ENCODE measurements around the gene TMEM61.
"Not testable (repeated sequence)": the region's sequence is repeated elsewhere in the genome, so short reads cannot be mapped to it uniquely, and the experiment has no call there.

TMEM61 gene

DNA sequence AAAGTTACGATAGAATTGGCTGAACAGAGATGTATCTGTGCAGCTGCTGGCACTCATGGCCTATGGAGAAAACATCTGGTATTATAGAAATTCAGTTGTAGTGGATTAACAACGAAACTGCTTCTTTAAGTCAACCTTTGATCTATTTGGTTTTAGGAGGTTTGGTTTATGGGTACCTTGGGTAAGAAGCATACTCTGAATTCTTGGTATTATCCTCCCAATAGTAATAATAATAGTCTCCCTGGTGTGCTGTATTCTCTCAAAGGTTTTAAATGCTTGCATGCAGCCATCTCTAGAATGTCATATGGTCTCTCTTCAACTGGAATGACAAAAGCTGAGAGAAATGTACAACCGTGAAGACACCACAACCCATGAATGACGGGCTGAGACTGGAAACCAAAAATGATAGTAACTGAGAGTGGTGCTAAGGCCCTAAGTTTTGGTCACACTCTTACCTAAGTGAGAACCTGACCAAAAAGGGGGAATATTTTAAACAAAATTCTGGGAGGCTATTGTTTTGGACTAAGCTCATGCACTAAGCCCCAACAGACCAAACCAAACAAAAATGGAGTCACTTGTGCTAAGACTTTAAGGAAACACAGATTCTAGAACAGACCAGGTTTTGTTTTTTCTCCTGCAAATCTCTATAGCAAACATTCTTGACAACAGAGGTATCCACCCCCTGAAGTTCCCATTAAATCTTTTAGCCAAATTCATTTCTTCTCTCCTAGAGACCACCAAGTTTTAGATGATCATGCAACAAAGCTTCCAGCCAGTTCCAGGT, 17.6 kb upstream of the TMEM61 start:
- DNase-seq (ENCODE audit: low read depth), result no peak

DNA sequence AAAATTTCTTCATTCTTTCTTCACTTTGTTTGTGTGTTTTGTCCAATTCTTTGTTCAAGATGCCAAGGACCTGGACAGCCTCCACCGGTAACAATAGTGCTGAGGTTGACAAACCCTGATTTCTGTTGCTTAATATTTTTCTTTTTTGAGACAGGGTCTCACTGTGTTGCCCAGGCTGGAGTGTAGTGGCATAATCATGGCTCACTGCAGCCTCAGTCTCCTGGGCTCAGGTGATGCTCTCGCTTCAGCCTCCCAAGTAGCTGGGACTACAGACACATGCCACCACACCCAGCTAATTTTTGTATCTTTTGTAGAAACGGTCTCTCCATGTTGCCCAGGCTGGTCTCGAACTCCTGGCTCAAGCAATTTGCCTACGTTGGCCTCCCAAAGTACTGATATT, 16.6 kb upstream of the TMEM61 start:
- not testable (repeated sequence) for DNase-seq (ENCODE audit: low read depth)

DNA sequence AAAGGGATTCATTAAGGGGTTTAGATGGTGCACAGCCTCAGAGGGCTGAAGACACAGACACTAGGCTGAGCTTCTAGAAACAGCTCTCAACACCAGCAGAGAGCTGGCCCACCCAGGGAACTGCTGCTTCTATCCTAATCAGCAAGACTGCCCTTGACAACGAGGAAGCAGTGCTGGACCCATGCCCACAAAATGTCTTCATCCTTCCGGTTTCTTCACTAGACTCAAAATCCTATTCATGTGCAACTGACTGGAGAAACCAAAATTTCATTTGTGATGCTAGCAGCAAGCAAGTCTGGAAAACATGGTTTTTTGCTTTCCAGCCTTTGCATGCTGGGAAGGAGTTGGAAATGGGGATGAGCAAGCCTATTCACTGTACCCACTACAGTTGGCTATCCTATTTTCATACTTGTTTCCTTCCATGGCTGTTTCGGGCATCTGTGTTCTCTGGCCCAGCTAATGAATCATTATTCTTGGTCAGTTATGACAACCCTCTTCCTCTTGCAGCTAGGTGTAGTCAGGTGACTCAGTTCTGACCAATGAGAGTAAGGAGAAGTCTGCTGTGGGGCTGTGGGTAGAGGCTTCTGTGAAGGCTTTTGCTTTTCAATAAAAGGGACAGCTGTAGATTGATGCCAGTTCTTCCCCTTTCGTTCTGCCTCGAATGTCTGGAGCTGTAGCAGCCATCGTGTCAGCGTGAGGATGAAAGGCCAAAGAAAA, 14.6 kb upstream of the TMEM61 start:
- DNase-seq (ENCODE audit: low read depth), result peak; percentile 79

DNA sequence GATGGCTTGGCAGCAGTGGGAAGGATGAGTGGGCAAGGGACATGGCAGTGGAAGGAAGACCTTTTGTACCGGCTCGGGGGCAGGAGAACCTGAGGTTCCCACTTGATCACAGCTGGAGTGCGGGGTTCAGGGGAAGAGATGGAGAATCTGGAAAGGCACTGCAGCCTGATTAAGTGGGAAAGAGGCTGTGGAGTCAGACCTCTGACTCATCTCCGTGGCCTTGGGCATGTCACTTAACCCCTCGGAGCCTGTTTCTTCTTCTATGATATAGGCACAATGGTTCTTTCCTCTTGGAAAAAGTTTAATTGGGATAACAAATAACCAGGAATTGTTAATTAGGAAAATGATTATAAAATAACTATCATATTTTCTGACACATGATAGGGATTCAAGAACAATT, 13.1 kb upstream of the TMEM61 start:
- DNase-seq (ENCODE audit: low read depth), result no peak

DNA sequence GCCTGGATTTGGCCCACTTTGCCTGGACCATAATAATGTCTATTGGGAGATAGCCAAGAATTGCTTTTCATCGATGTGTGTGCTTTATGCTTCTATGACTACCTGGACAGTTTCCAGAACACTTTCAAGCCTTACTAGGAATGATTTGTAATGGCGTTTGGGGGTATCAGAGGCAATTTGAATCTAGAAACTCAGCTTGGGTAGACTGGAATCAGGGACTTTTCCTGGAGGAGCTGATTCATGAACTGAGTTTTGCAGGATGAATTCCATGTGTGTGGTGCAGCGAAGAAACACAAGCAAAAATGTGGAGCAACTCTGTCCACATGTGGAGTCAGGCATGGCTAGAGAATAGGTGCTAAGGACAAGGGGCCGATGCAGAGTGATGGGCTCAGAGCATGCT, 11.9 kb upstream of the TMEM61 start:
- no peak for DNase-seq (ENCODE audit: low read depth)

DNA sequence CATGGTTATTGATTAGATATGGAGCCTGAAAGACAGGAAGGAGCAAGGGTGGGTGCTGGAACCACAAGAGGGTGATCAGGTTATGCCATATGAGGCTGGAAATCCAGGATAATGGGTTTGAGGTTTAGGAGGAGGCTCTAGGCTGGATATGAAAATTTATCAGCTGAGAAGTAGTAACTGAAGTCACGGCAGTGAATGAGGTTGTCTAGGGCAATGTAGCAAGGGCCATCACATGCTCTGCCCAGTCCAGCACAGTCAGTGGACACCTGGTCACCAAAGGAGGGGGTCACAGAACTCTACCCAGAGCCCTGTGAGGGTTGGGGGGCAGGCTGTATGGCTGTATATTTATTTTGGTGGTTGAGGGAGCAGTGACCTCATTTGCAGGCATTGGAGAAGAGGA, 10.5 kb upstream of the TMEM61 start:
- no peak for DNase-seq (ENCODE audit: low read depth)

DNA sequence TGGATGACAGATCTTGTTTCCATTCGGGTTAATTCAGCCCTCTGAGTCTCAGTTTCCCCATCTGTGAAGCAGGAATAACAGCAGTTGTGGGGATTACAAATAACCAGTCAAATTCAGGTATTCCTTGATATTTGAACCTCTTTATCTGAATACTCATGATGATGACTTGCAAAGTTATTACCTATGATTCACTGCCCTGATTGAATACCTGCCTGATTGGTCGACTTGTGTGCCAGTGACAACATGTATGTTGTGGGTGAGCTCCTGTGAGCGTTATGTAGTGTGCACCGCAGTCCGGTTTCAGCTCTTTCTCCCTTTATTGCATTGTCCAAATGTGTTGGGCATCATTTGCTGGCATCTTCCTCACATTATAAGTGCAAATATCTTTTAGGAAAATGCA, 9.5 kb upstream of the TMEM61 start:
- no peak for DNase-seq (ENCODE audit: low read depth)

DNA sequence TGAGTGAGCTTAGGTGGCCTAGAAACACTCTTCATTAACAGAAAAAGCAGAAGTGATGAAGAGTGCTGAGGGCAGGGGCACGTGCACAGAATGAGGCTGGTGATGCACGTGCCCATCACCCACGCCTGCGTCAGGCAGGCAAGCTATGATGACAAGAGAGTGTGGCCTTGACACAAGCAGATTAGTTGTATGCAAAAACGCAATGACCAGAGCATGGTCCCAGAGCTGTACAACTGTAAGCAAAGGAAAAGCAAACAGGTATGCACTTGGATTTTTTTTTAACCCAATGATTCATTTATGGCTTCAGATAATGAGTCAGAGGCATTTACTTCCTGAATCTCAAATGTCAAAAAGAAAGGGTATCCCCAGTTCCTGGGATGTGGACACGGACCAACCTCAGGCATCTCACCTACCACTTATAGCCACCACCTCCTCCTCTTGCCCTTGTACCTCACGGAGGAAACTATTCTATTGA, 9.1 kb upstream of the TMEM61 start:
- no peak for DNase-seq (ENCODE audit: low read depth)

DNA sequence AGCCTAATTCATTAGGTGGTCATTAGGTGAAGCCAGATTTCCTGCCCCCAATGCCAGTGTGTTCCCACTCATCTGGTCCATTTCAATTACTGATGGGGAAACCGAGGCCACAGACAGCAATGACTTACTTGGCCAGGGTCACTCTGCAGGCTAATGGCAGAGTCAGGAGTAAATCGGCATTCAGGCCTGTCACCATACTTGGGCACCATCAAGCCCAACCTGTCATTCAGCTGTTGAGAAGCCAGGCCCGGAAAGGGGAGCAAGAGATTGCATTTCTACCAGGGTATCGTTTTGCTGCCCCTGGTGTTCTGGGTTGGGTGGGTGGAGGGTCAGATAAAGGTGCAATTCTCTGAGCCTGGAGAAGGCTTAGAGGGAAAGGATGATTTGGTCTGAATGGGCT, 8.0 kb upstream of the TMEM61 start:
- no peak for DNase-seq (ENCODE audit: low read depth)

DNA sequence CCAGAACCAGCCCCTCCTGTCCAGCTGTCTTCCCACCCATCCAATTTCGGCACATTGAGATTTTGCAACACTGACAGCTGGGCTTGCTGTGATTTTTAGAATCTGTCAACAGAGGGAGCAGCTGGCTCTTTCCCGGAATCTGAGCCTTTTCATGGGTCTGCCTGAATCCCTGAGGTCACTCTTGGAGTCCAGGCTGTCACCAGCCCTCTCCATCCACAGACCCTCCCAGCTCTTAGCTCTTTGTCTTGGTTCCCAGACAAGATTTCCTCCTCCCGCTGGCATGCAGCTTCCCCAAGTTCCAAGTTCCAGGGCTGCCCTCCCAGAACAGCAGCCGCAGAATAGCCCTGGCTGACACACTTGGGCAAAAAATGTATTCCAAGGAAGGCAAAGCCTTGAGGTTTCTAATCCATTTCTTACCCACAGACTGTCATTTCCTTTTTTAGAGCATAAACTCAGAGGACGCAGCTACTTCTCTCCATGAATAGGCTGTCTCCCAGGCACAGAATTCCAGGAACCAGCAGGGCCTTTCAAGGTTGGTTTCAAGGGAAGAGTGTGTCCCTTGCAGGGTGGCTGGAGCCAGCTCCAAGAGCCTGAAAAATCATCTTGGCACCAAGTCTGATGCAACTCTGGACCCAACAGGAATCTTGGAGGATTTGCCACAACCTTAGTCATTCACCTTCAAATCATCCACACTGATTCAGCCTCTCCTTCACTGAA, 7.1 kb upstream of the TMEM61 start:
- peak; percentile 31 for DNase-seq (ENCODE audit: low read depth)

DNA sequence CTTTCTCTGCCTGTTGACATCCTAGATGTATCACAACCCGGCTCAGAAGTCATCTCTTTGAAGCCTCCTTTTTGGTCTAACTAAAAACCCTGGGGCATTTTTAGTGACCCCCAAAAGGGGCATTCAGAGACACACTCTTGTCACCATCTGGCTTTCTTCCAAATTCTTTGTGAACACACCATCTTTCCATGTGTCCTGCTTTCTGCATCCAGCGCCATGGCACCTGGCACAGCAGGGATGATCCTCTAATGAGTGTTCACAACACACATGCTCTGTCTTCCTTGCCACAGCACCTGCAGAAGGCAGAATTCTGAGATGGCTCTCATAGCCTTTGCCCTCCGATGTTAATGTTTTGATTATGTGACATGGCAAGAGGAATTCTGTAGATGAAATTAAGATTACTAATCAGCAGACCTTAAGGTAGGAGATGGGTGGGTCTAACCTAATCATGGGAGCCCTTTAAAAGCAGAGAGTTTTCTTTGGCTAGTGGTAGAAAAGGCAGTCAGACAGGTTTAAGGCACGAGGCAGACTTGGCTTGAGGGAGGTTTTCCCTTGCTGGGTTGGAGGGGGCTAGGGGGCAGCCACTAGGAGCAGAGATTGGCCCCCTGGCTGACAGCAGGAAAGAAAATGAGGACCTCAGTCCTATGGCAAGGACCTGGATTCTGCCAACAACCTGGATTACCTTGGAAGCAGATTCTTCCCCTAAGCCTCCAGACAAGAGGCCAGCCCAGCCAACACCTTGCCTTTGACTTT, 4.9 kb upstream of the TMEM61 start:
- DNase-seq (ENCODE audit: low read depth), result no peak

DNA sequence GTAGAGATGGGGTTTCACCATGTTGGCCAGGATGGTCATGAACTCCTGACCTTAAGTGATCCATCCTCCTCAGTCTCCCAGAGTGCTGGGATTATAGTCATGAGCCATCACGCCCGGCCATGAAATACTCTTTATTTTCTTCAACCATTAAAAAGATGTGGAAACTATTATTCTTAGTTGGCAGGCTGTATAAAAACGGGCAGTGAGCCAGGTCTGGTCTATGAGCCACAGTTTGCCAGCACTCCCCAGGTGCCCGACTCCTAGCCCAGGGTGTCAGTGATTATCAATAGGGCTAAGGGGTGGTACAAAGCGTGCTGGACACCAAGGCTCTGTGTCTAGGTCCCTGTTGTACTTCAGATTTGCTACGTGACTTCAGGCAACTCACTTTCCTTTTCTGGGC, 3.7 kb upstream of the TMEM61 start:
- DNase-seq (ENCODE audit: low read depth), result no peak

DNA sequence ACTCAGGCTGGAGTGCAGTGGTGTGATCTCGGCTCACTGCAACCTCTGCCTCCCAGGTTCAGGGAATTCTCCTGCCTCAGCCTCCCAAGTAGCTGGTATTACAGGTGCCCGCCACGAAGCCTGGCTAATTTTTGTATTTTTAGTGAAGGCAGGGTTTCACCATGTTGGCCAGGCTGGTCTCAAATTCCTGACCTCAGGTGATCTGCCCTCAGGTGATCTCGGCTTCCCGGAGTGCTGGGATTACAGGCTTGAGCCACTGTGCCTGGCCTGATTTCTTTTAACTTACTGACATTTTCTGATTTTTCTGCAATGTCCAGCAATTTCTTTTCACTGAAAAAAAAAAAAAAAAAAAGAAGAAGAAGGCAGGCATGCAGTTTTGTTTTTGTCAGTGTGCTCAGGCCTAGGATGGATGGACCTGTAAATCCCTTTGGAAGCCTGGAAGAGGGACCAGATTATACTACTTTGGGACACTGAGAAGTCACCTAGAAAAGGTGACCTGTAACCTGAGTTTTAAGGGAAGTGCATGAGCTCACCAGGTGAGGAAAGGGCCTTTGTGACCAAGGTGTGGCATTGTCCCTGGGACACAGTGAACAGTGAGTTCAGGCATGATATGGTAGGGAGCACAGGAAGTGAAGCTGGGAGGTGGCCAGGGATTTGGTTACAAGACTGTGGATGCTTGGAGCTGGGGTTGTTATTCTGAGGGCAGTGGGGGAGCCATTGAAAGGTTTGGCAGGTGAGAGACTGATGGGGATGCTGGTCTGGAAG, 2.7 kb upstream of the TMEM61 start:
- no peak for DNase-seq (ENCODE audit: low read depth)

DNA sequence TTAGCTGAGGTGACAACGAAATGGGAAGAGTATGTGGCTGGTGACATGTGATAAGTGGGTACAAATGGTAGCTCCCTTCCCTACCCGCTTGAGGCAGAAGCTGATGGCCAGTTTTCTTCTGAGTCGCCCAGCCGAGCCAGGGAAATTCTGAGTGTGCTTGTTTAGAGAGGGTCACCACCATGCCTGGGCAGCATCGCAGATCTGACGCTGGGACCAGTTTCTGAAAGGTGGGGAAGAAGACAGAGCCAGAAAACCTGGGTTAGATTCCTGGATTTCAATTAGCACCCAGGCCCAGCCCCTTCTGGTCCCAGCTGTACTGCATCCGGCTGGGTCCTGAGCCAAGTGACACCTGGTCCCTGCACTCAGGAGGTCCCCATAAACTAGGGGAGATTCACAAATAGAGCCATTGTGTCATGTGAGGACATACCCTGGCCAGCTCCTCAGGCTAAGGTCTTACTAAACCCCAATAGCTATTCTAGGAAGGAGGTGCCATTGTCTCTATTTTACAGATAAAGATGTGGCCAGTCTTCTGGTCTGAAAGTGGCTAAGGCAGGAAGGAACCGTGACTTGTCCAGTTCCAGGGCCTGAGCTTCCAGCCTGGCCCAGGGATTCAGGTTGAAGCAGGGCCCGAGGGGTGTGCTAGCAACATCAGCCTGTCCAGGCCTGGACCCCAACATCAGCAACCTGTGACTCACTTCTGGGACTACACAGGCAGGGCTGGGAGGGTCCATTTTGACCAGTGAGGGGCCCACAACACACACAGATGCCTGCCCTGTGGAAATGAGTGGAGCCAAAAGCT, 1.7 kb upstream of the TMEM61 start:
- DNase-seq (ENCODE audit: low read depth), result no peak

DNA sequence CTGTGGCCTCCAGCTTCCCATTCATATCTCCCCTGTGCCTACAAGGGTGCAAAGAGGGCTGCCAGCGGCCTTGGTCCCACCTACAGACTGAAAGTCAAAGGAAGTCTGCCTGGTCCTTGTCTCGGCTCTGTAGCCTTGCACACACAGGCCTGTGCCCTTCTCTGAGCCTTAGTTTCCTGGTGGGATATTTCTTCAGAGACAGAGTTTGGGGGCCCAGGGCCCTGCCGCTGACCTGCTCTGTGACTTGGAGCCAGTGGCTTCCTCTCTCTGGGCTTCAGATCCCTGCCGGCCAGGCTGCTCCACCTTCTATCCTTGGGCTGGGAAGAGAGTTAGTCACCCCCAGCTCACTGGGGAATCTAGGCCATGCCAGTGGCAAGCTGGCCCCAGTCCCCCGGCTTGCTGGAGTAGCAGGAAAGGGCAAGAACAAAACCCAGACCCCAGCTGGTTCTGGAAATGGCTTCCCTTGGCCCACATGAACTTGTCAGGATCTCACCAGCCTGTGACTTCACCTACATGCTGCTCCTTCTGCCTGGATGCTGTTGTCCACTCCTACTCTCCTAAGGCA, 1.0 kb upstream of the TMEM61 start:
- DNase-seq (ENCODE audit: low read depth), result no peak

DNA sequence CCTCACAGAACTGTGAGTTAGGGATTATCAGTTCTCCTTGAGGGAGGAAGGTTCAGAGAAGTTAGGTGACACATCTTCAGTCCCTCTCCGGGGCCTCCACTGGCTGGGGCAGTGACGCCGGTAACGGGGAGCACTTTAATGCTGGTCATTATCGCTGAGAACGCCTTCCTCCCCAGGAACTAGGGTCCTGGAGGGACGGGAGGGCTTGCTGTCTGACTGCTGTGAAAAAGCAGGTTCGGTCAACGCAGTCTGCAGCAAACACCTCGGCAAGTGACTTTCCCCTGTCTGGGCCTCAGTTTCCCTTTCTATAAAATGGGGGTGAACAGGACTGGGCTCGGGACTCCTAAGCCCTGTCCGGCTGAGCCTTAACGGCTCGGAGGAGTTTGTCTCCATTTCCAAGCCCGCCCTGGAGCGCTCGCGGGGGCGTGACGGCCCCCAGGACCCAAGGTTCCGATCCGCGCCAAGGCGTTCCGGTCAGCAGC, 341 bp upstream of the TMEM61 start:
- DNase-seq (ENCODE audit: low read depth), result no peak

DNA sequence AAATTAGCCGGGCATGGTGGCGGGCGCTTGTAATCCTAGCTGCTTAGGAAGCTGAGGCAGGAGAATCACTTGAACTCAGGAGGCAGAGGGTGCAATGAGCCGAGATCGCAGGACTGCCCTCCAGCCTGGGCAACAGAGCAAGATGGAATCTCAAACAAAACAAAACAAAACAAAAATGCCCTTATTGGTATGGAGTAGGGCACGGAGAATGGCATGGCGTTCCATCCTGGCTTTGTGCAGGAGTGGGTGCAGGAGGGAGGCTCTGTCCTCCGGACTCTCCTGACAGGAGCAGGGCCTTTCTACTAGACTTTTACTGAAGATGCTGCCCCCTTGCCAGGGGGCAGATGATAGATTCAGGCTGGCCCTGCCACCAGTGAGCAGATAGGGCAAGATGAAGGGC, 1.0 kb downstream of the TMEM61 start:
- no peak for DNase-seq (ENCODE audit: low read depth)

DNA sequence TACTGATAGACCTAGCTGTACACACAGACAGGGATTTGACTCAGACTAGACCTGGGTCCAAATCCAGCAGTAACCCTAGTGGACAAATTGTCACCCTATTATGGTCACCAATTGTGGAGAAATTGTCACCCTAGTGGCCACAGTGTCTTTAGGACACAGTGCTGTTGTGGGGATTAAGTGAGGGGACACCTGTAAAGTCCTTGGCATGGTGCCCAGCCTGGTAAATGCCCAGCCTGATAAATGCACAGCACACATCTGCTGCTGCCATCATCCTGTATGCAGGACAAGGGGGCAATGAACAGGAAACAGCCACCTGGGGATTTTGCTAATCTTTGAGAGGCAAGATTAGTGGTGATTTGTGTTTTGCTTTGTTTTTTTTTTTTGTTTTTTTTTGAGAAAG, 2.3 kb downstream of the TMEM61 start:
- no peak for DNase-seq (ENCODE audit: low read depth)

DNA sequence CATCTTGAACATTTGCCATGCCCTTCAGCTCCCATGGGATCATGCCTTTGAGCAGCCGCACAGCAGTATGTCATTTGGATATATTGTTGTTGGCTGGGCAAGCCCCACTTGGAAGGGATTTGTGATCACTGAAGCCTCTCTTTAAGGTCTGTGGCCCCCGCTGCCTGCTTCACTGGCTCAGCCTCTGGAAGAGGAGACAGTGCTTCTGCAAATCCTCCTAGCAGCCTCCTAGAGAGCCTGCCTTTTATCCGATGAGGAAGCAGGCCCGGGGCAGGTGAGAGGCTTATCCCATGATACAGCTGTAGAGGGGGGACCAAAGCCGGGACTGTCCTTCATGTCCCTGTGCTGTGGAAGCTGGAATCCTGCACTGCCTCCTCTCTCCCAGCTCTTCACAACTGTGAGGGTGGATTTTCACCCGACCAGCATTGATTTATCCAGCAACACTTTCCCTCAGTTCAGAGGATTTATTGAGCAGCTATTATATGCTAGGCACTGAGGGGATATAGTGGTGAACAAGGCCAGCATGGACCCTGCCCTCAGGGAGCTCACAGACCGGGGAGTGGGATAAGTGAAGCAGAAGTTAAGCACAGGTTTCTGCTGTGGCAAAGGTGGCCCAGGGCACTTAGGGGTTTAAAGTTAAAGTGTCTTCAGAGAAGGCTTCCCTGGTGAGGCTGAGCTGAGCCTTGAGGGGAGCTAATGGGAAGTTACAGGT, 3.9 kb downstream of the TMEM61 start:
- no peak for DNase-seq (ENCODE audit: low read depth)

DNA sequence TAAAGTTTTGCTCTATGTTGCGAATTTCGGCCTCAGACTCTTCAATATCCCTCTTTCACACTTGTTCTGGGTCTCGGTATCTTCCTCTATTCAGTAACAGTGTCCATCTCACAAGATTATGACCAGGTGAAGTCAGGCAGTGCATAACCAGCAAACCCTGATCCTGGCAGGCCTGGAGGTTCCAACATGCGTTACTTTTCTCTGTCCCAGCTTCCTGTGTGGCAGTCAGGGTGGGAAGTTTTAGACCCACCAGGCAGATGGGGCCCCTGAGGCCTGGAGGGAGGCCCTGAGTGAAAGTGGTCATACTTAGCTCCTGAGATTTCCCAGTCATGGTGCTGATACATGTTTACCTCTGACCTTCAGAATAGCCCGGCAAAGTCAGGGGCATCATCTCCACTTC, 5.1 kb downstream of the TMEM61 start:
- DNase-seq (ENCODE audit: low read depth), result no peak

Data from amniotic epithelial cell (primary cell).